B cell (primary cell): ENCODE results near the gene NUCB1. TPM values are rescaled to one million over a fixed set of nuclear protein-coding genes. Genes with fewer than 3 reads are reported as not detected.

ENCODE experiments used
- ATAC-seq: fragments of 200-7000 bp; cut with Tn5 transposase; one replicate; pipeline ENCODE4 v1.10.0; 2021; ENCODE audit warnings: low read depth, mild to moderate bottlenecking, moderate number of reproducible peaks, moderate library complexity
- CTCF ChIA-PET: fragments of 350-600 bp; sonication (Branson Sonifier 250); formaldehyde crosslinking; loops from one replicate; lab custom pipeline; 2021; ENCODE audit warnings: antibody characterized with exemption, inconsistent platforms; lab: Charles Lee
- POLR2A ChIA-PET: fragments of 350-600 bp; sonication (Branson Sonifier 250); formaldehyde crosslinking; loops from one replicate; lab custom pipeline; 2021; ENCODE audit warnings: antibody characterized with exemption; lab: Charles Lee
- DNase-seq: peaks from one replicate; pipeline ENCODE4 v3.0.0; 2013
- H2AFZ ChIP-seq: 2 replicates; pipeline ENCODE4 v1.6.1; 2012; ENCODE audit warnings: mild to moderate bottlenecking, low read depth, low read length; ENCODE audit not compliant: insufficient read depth, poor library complexity, severe bottlenecking
- H3K27ac ChIP-seq, 2 donors: 1 replicate in 1 of 2; 2 replicates in 1 of 2; pipeline ENCODE4 v1.5.1; 2012 to 2013; ENCODE audit warnings: low read length in 2 of 2, mild to moderate bottlenecking in 2 of 2, moderate library complexity in 1 of 2
- H3K27me3 ChIP-seq, 4 experiments: fragments of 200-600 bp in 1 of 4; sonication (generic) in 1 of 4; replicated peaks in 1 of 4; 1 replicate in 2 of 4; 2 replicates in 2 of 4; pipeline versions ENCODE4 v1.6.1 to v1.7.0; 2013 to 2016; ENCODE audit warnings: low read length in 3 of 4, mild to moderate bottlenecking in 2 of 4, mixed read lengths in 1 of 4, moderate library complexity in 1 of 4; ENCODE audit not compliant: insufficient read depth in 4 of 4, control insufficient read depth in 3 of 4; ENCODE audit errors: control extremely low read depth in 1 of 4
- H3K36me3 ChIP-seq, 2 experiments: replicated peaks in 1 of 2; 1 replicate in 1 of 2; 2 replicates in 1 of 2; pipeline versions ENCODE4 v1.6.1 to v1.7.1; 2013; ENCODE audit warnings: low read length in 1 of 2; ENCODE audit not compliant: insufficient read depth in 2 of 2, control insufficient read depth in 1 of 2; ENCODE audit errors: control extremely low read depth in 1 of 2, extremely low read depth in 1 of 2
- H3K4me1 ChIP-seq, 2 donors: fragments of 200-600 bp in 1 of 2; sonication (generic) in 1 of 2; 1 replicate in 1 of 2; 2 replicates in 1 of 2; pipeline versions ENCODE4 v1.5.1 to v1.6.1; 2013 to 2017; ENCODE audit warnings: low read length in 2 of 2; ENCODE audit not compliant: control insufficient read depth in 2 of 2, insufficient read depth in 2 of 2
- H3K4me2 ChIP-seq: replicated peaks from 2 replicates; pipeline ENCODE3; 2012; ENCODE audit warnings: mild to moderate bottlenecking, low read depth, low read length; ENCODE audit not compliant: poor library complexity, severe bottlenecking
- H3K4me3 ChIP-seq, 5 experiments: fragments of 200-600 bp in 1 of 5; sonication (generic) in 1 of 5; 1 replicate in 3 of 5; 2 replicates in 2 of 5; pipeline versions ENCODE4 v1.5.1 to v1.7.0; 2011 to 2016; ENCODE audit warnings: low read length in 4 of 5, mild to moderate bottlenecking in 4 of 5, low read depth in 2 of 5, control low read depth in 1 of 5, moderate library complexity in 1 of 5; ENCODE audit not compliant: insufficient read depth in 1 of 5; ENCODE audit errors: control extremely low read depth in 1 of 5, extremely low read depth in 1 of 5
- H3K79me2 ChIP-seq: fragments of 200-600 bp; sonication (generic); one replicate; pipeline ENCODE4 v1.6.0; 2016; ENCODE audit warnings: low read length; ENCODE audit not compliant: control insufficient read depth, insufficient read depth
- H3K9ac ChIP-seq: fragments of 200-600 bp; sonication (generic); 2 replicates; pipeline ENCODE4 v1.6.1; 2017; ENCODE audit warnings: mild to moderate bottlenecking, low read length, moderate library complexity
- H3K9me3 ChIP-seq, 3 donors: one replicate each; pipeline versions ENCODE4 v1.6.1 to v1.7.1; 2013; ENCODE audit warnings: low read length in 2 of 3; ENCODE audit not compliant: control insufficient read depth in 2 of 3, insufficient read depth in 1 of 3; ENCODE audit errors: control extremely low read depth in 1 of 3
- H4K20me1 ChIP-seq: 2 replicates; pipeline ENCODE4 v1.6.0; 2012; ENCODE audit warnings: mild to moderate bottlenecking, low read length; ENCODE audit not compliant: insufficient read depth, control insufficient read depth, poor library complexity, severe bottlenecking
- H3K27ac Mint-ChIP-seq: one replicate; pipeline ENCODE4 v1.8.0; 2021; ENCODE audit warnings: mixed read lengths
- H3K27me3 Mint-ChIP-seq: one replicate; pipeline ENCODE4 v1.8.0; 2021; ENCODE audit warnings: mixed read lengths
- H3K4me1 Mint-ChIP-seq: one replicate; pipeline ENCODE4 v1.8.0; 2021; ENCODE audit warnings: mixed read lengths
- H3K4me3 Mint-ChIP-seq: one replicate; pipeline ENCODE4 v1.8.0; 2021; ENCODE audit warnings: mixed read lengths
- H3K9me3 Mint-ChIP-seq: one replicate; pipeline ENCODE4 v1.8.0; 2022; ENCODE audit warnings: mixed read lengths; ENCODE audit not compliant: insufficient read depth
- EZH2 ChIP-seq: IDR thresholded peaks from 2 replicates; pipeline ENCODE4 v1.6.1; 2012; ENCODE audit warnings: borderline replicate concordance, low read depth, mild to moderate bottlenecking, moderate library complexity, low read length; ENCODE audit not compliant: insufficient read depth, poor library complexity, severe bottlenecking
- WGBS: methylation state at CpG from one replicate; pipeline ENCODE4 v1.1.5; 2013; ENCODE audit warnings: missing lambda C conversion rate; ENCODE audit not compliant: insufficient coverage; 5-methylcytosine and 5-hydroxymethylcytosine counted together
- intact Hi-C: fragments of 100-400 bp; cut with micrococcal nuclease; formaldehyde crosslinking; loops from one replicate; pipeline ENCODE4 v1.10.0; 2022
- polyA plus RNA-seq: library from polyadenylated mRNA; depleted of rRNA; stranded (reverse); fragments of >200 nt; gene quantifications from 2 replicates; pipeline ENCODE4 v1.2.3, GENCODE V29; 2012
- total RNA-seq, 2 donors: library from RNA; stranded (reverse); fragments of 120-200 nt in 1 of 2; gene quantifications; 1 replicate in 1 of 2; 2 replicates in 1 of 2; pipeline versions ENCODE4 v1.2.3 to v1.2.4, GENCODE V29; 2013 to 2022
- TF ChIP-seq, protein P1 (sequence below): fragments of 200-600 bp; IDR thresholded peaks from one replicate; pipeline ENCODE4 v1.8.0; 2022; ENCODE audit warnings: antibody characterized with exemption, mild to moderate bottlenecking

NUCB1 gene
- total and polyA plus RNA-seq, 2 donors (not counting 1 experiment from before 2014, with no cell fraction given): 118 to 134 TPM

DNA sequence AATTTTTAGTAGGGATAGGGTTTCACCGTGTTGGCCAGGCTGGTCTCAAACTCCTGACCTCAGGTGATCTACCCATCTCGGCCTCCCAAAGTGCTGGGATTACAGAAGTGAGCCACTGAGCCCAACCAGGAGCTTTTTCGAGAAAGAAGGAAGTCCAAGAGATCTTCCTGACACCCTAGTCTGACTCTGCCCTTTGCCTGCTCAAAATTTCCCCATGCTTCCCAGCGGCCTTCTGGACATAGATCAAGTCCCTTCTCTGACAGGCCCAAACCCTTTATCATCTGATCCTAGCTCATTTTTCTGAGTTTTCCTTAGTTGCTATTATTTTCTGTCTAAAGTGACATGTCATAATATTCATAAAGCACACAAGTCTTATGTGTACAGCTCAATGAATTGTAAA, 53.0 kb downstream of the NUCB1 start:
- ATAC-seq (no peak), DNase-seq (no peak)
- Histone ChIP-seq H3K9ac (no peak overlapping the region), H3K4me3 (no peak overlapping the region), H3K27me3 (no peaks in the 10 kb centered on the region), H2AFZ (no peak overlapping the region), H3K36me3 (peaks cover 1 to 3% of the 10 kb centered on the region in 2 experiments), H3K4me1 (peaks cover 6 to 16% of the 10 kb centered on the region in 2 donors), H3K79me2 (peaks cover 17% of the 10 kb centered on the region), H3K4me2 (no peak overlapping the region), H3K27ac (no peak overlapping the region), H3K9me3 (no peaks in the 10 kb centered on the region), H4K20me1 (no peaks in the 10 kb centered on the region)
- WGBS: 77% methylated on average over 3 of the region's 4 CpGs
- Mint-ChIP-seq H3K4me1 (peaks cover 20% of the 10 kb centered on the region), H3K27ac (no peak overlapping the region), H3K4me3 (peak overlapping the region; percentile 41), H3K9me3 (peaks cover 6% of the 10 kb centered on the region), H3K27me3 (no peaks in the 10 kb centered on the region)
- TF ChIP-seq EZH2: no peak
- TF ChIP-seq, protein P1, sequence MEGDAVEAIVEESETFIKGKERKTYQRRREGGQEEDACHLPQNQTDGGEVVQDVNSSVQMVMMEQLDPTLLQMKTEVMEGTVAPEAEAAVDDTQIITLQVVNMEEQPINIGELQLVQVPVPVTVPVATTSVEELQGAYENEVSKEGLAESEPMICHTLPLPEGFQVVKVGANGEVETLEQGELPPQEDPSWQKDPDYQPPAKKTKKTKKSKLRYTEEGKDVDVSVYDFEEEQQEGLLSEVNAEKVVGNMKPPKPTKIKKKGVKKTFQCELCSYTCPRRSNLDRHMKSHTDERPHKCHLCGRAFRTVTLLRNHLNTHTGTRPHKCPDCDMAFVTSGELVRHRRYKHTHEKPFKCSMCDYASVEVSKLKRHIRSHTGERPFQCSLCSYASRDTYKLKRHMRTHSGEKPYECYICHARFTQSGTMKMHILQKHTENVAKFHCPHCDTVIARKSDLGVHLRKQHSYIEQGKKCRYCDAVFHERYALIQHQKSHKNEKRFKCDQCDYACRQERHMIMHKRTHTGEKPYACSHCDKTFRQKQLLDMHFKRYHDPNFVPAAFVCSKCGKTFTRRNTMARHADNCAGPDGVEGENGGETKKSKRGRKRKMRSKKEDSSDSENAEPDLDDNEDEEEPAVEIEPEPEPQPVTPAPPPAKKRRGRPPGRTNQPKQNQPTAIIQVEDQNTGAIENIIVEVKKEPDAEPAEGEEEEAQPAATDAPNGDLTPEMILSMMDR: no peak
- intact Hi-C loops: no loop called here
- POLR2A ChIA-PET: interaction anchor here (0.5 to 0.7 kb wide), 2 partner anchors 47 to 77 kb away, joined by 3 to 6 read pairs; no protein-coding TSS in a partner anchor
- CTCF ChIA-PET: interaction anchor here (0.6 to 2.7 kb wide), 6 partner anchors 11 to 272 kb away, joined by 3 to 14 read pairs (median 4); partner anchors contain the start of gene RUVBL2

DNA sequence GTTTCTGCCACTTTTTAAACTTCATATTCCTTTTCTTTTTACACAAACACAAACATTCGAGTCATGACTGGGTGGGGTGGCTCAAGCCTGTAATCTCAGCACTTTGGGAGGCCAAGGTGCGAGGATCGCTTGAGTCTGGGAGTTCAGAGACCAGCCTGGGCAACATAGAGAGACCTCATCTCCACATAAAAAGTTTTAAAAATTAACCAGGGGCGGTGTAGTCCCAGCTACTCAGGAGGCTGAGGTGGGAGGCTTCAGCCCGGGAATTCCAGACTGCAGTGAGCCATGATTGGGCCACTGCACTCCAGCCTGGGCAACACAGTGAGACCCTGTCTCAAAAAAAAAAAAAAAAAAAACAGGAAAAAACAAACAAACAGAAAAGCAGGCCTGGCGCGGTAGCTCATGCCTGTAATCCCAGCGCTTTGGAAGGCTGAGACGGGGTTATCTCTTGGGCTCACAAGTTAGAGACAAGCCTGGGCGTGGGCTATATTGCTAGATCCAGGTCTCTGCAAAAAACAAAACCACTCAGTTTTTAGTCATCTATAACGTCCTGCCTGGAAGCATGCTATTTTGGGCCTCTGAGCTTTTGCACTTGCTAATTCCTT, 54.0 kb downstream of the NUCB1 start:
- WGBS: 73% methylated on average over 7 of the region's 11 CpGs
- intact Hi-C loops: loop anchor here (1.0 kb wide), 4 partner anchors 11 to 82 kb away; partner anchors contain the start of genes DHDH, FTL, NUCB1 and PPP1R15A
- peaks cover 6 to 16% of the 10 kb centered on the region in 2 donors for H3K4me1 ChIP-seq
- peaks cover 23% of the 10 kb centered on the region for H3K79me2 ChIP-seq
- peak overlapping the region in 1 of 2 donors; percentile 89 for H3K27ac ChIP-seq
- ChIA-PET CTCF (interaction anchor here (0.7 to 2.7 kb wide), 6 partner anchors 11 to 553 kb away, joined by 3 to 14 read pairs (median 4); partner anchors contain the start of gene FTL), POLR2A (interaction anchor here (0.6 to 1.0 kb wide), 11 partner anchors 8 to 1463 kb away, joined by 3 to 8 read pairs (median 4); partner anchors contain the start of genes FTL, GYS1, NUCB1 and RUVBL2)
- H3K9me3 ChIP-seq: no peaks in the 10 kb centered on the region
- H3K4me1 Mint-ChIP-seq: peaks cover 20% of the 10 kb centered on the region
- H3K4me3 ChIP-seq: peak overlapping the region; percentile 41 to 99 (median 87)
- H3K36me3 ChIP-seq: peaks cover 1 to 3% of the 10 kb centered on the region in 2 experiments
- H3K9ac ChIP-seq: peak overlapping the region; percentile 90
- no peaks in the 10 kb centered on the region for H3K27me3 ChIP-seq
- no peak for TF ChIP-seq EZH2
- TF ChIP-seq, protein P1: no peak
- H3K4me2 ChIP-seq: peak overlapping the region; percentile 94
- no peak for ATAC-seq
- H3K27me3 Mint-ChIP-seq: no peaks in the 10 kb centered on the region
- no peaks in the 10 kb centered on the region for H3K9me3 Mint-ChIP-seq
- peak overlapping the region; percentile 86 for H2AFZ ChIP-seq
- DNase-seq: no peak
- no peaks in the 10 kb centered on the region for H4K20me1 ChIP-seq
- peak overlapping the region; percentile 85 for H3K4me3 Mint-ChIP-seq
- H3K27ac Mint-ChIP-seq: peak overlapping the region; percentile 92
